GM18907 (cell line): ENCODE data around the gene ITFG2.

ENCODE experiments used
- ATAC-seq: cut with Tn5 transposase; IDR thresholded peaks from one replicate; pipeline ENCODE4 v1.9.1; 2021; ENCODE audit warnings: mild to moderate bottlenecking, moderate library complexity; ENCODE audit not compliant: unreplicated experiment

ITFG2 gene

GRCh38 chr12:2826721-2827515 is 14.4 kb downstream of the ITFG2 start:
- ATAC-seq = no peak

- no peak for ATAC-seq
Observed at GRCh38 chr12:2829275-2829674, 16.8 kb downstream of the ITFG2 start.

GRCh38 chr12:2832550-2833127 is 20.2 kb downstream of the ITFG2 start:
- ATAC-seq = no peak

- no peak for ATAC-seq
Observed at GRCh38 chr12:2833327-2833726, 20.9 kb downstream of the ITFG2 start.

- no peak for ATAC-seq
Observed at GRCh38 chr12:2833810-2834209, 21.3 kb downstream of the ITFG2 start.

GRCh38 chr12:2834581-2835491 is 22.4 kb downstream of the ITFG2 start, which contains the start of gene NRIP2:
TSS of gene NRIP2 (minus strand) at chr12:2835035. CDS start at chr12:2834983, 52 bp downstream.
- no peak for ATAC-seq

GRCh38 chr12:2835691-2836403 is 23.4 kb downstream of the ITFG2 start:
- no peak for ATAC-seq

GRCh38 chr12:2836574-2836973 is 24.1 kb downstream of the ITFG2 start:
- no peak for ATAC-seq

GRCh38 chr12:2841056-2841650 is 28.7 kb downstream of the ITFG2 start:
- no peak for ATAC-seq

- no peak for ATAC-seq
Observed at GRCh38 chr12:2842948-2843347, 30.5 kb downstream of the ITFG2 start.

- no peak for ATAC-seq
Observed at GRCh38 chr12:2844786-2845185, 32.3 kb downstream of the ITFG2 start.

- ATAC-seq = no peak
Observed at GRCh38 chr12:2845280-2845679, 32.8 kb downstream of the ITFG2 start.

GRCh38 chr12:2851931-2852330 is 39.5 kb downstream of the ITFG2 start:
- no peak for ATAC-seq

- ATAC-seq = no peak
Observed at GRCh38 chr12:2853626-2854025, 41.2 kb downstream of the ITFG2 start.

- ATAC-seq = no peak
Observed at GRCh38 chr12:2854669-2855453, 42.4 kb downstream of the ITFG2 start.

GRCh38 chr12:2855546-2855945 is 43.1 kb downstream of the ITFG2 start:
- no peak for ATAC-seq

- ATAC-seq = no peak
Observed at GRCh38 chr12:2856051-2856450, 43.6 kb downstream of the ITFG2 start.

GRCh38 chr12:2857021-2857431 is 44.6 kb downstream of the ITFG2 start, which contains the start of gene TEX52:
TSS of gene TEX52 (minus strand) at chr12:2857039. CDS start at chr12:2857026, 13 bp downstream.
- no peak for ATAC-seq

- no peak for ATAC-seq
Observed at GRCh38 chr12:2857576-2857975, 45.1 kb downstream of the ITFG2 start.

GRCh38 chr12:2858334-2858733 is 45.9 kb downstream of the ITFG2 start:
- ATAC-seq = no peak
